Chondrocyte (in vitro differentiated cells): ENCODE data around the gene TXNIP. TPM values are rescaled to one million over a fixed set of nuclear protein-coding genes. Genes with fewer than 3 reads are reported as not detected.

Source experiments
- DNase-seq: peaks from one replicate; pipeline ENCODE4 v3.0.0; 2021; ENCODE audit warnings: mixed read lengths, low spot score
- H3K27ac Mint-ChIP-seq: one replicate; pipeline ENCODE4 v1.8.0; 2021; ENCODE audit warnings: mild to moderate bottlenecking, moderate library complexity, mixed read lengths; ENCODE audit not compliant: unreplicated experiment
- H3K27me3 Mint-ChIP-seq: 2 replicates; pipeline ENCODE4 v1.8.0; 2021; ENCODE audit warnings: low read depth, mixed read lengths
- H3K36me3 Mint-ChIP-seq: 2 replicates; pipeline ENCODE4 v1.8.0; 2021; ENCODE audit warnings: low read depth, mixed read lengths
- H3K4me1 Mint-ChIP-seq: 2 replicates; pipeline ENCODE4 v1.8.0; 2021; ENCODE audit warnings: low read depth, mild to moderate bottlenecking, mixed read lengths
- H3K4me3 Mint-ChIP-seq: one replicate; pipeline ENCODE4 v1.8.0; 2021; ENCODE audit warnings: mild to moderate bottlenecking, moderate library complexity, mixed read lengths; ENCODE audit not compliant: unreplicated experiment
- H3K9me3 Mint-ChIP-seq: 2 replicates; pipeline ENCODE4 v1.8.0; 2021; ENCODE audit warnings: low read depth, mixed read lengths
- total RNA-seq: library from RNA; stranded (reverse); gene quantifications from 3 replicates; pipeline ENCODE4 v1.2.1, GENCODE V29; 2021
- TF ChIP-seq, protein P1 (sequence below): fragments of 200-600 bp; sonication (generic); IDR thresholded peaks from 2 replicates; pipeline ENCODE4 v1.5.0; 2021; ENCODE audit warnings: antibody characterized with exemption, mild to moderate bottlenecking, moderate library complexity

TXNIP gene
- total RNA-seq, 1 donor from 2014 or later: 3.8 TPM

DNA sequence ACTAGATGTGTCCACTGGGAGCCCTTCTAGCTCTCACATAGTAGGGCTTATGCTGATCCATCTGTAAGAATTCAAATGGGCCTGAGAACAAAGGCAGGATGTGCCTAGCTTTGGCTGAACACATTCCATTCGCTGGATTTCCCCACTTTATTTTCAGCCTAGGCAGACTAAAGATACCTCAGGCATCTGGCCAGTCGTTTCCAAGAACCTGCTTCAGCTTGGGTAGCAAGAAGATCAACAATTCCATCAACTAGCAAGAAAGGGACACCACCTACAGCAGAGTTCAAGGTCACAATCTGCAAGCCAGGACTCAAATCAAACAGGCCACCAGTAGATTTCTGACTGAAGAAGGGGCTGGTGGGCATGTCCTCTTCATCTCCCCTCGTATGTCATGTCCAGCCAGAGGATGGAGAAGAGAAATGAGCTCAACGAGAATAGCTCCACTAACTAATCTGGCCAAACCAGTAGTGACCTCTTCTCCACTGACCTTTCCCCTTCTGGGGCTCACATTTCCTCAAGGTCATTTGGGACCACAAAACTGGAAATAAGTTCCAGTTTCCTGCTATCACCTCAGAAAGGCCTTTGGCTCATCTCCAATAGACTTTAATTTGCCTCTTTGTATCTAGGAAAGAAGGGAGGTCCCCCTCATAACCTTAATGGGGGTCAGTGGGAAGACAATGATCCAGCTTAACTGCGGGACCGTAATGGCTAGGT lies 14.2 kb downstream of the TXNIP start:
- H3K27ac Mint-ChIP-seq: no peak overlapping the region
- H3K36me3 Mint-ChIP-seq: no peaks in the 10 kb centered on the region
- H3K27me3 Mint-ChIP-seq: no peaks in the 10 kb centered on the region
- no peak overlapping the region for H3K4me3 Mint-ChIP-seq
- no peak for DNase-seq
- TF ChIP-seq, protein P1, sequence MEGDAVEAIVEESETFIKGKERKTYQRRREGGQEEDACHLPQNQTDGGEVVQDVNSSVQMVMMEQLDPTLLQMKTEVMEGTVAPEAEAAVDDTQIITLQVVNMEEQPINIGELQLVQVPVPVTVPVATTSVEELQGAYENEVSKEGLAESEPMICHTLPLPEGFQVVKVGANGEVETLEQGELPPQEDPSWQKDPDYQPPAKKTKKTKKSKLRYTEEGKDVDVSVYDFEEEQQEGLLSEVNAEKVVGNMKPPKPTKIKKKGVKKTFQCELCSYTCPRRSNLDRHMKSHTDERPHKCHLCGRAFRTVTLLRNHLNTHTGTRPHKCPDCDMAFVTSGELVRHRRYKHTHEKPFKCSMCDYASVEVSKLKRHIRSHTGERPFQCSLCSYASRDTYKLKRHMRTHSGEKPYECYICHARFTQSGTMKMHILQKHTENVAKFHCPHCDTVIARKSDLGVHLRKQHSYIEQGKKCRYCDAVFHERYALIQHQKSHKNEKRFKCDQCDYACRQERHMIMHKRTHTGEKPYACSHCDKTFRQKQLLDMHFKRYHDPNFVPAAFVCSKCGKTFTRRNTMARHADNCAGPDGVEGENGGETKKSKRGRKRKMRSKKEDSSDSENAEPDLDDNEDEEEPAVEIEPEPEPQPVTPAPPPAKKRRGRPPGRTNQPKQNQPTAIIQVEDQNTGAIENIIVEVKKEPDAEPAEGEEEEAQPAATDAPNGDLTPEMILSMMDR: no peak
- H3K4me1 Mint-ChIP-seq: peaks cover 19% of the 10 kb centered on the region
- no peaks in the 10 kb centered on the region for H3K9me3 Mint-ChIP-seq

DNA sequence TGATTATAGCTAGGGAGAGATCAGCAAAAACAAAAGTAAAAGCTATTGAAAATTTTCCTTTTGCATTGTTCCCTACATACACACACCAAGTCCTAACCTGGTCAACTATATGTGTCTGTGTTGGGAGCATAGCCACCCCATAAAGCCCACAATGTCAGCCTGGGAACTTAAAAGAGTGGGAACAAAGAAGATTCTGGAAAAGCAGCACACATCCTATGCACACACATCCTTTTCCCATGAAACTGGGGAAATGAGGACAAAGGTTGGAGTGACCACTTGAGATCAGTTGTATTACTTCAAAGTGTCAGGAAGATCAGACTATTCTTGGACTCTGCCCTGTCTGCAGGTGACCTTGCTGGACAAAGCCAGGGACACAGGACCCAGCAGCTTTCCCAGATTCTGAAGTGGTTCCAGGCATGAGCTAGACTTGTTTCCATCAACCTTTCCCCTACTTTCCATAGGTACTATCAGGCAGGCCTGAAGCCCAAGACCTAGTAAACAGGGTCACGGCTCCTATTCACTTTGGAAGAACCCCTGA lies 15.9 kb downstream of the TXNIP start:
- no peaks in the 10 kb centered on the region for H3K9me3 Mint-ChIP-seq
- TF ChIP-seq, protein P1: no peak
- peaks cover 13% of the 10 kb centered on the region for H3K4me1 Mint-ChIP-seq
- H3K27me3 Mint-ChIP-seq: no peaks in the 10 kb centered on the region
- no peak overlapping the region for H3K27ac Mint-ChIP-seq
- no peak overlapping the region for H3K4me3 Mint-ChIP-seq
- no peaks in the 10 kb centered on the region for H3K36me3 Mint-ChIP-seq
- no peak for DNase-seq

GRCh38 chr1:145979746-145980456 lies 16.5 kb downstream of the TXNIP start:
- Mint-ChIP-seq H3K9me3 (no peaks in the 10 kb centered on the region), H3K36me3 (no peaks in the 10 kb centered on the region), H3K27ac (no peak overlapping the region), H3K27me3 (no peaks in the 10 kb centered on the region), H3K4me3 (no peak overlapping the region), H3K4me1 (peaks cover 7% of the 10 kb centered on the region)
- no peak for DNase-seq
- TF ChIP-seq, protein P1: no peak

GRCh38 chr1:145978854-145979745 lies 17.3 kb downstream of the TXNIP start:
- no peak for DNase-seq
- no peaks in the 10 kb centered on the region for H3K27me3 Mint-ChIP-seq
- no peak overlapping the region for H3K27ac Mint-ChIP-seq
- no peaks in the 10 kb centered on the region for H3K36me3 Mint-ChIP-seq
- H3K9me3 Mint-ChIP-seq: no peaks in the 10 kb centered on the region
- TF ChIP-seq, protein P1: peak; percentile 76
- peaks cover 3% of the 10 kb centered on the region for H3K4me1 Mint-ChIP-seq
- no peak overlapping the region for H3K4me3 Mint-ChIP-seq

- Mint-ChIP-seq H3K9me3 (no peaks in the 10 kb centered on the region), H3K36me3 (no peaks in the 10 kb centered on the region), H3K27ac (no peak overlapping the region), H3K27me3 (no peaks in the 10 kb centered on the region), H3K4me1 (peaks cover 1% of the 10 kb centered on the region), H3K4me3 (no peak overlapping the region)
- TF ChIP-seq, protein P1: no peak
- DNase-seq: no peak
These were observed 17.9 kb downstream of the TXNIP start for GRCh38 chr1:145978471-145978853.
